H9 (cell line): ENCODE measurements around the gene SPRED2. TPM values are rescaled to one million over a fixed set of nuclear protein-coding genes. Genes with fewer than 3 reads are reported as not detected.

Source experiments
- DNase-seq: peaks from one replicate; pipeline ENCODE4 v3.0.0-alpha.2; 2017
- H2AFZ ChIP-seq: one replicate; pipeline ENCODE4 v1.6.1; 2013; ENCODE audit warnings: mild to moderate bottlenecking, low read length, control low read depth, moderate library complexity
- H2AK5ac ChIP-seq: 2 replicates; pipeline ENCODE4 v1.6.1; 2013; ENCODE audit warnings: low read length, control low read depth, mixed read lengths; ENCODE audit not compliant: insufficient read length
- H2BK120ac ChIP-seq: one replicate; pipeline ENCODE4 v1.6.1; 2013; ENCODE audit warnings: low read depth, mild to moderate bottlenecking, low read length, control low read depth, inconsistent platforms; ENCODE audit not compliant: poor library complexity, severe bottlenecking
- H2BK12ac ChIP-seq: 2 replicates; pipeline ENCODE4 v1.6.1; 2013; ENCODE audit warnings: low read length, control low read depth, mixed read lengths, low read depth; ENCODE audit not compliant: insufficient read length
- H2BK15ac ChIP-seq: 2 replicates; pipeline ENCODE4 v1.6.1; 2013; ENCODE audit warnings: low read depth, low read length, control low read depth
- H2BK20ac ChIP-seq: one replicate; pipeline ENCODE4 v1.6.1; 2013; ENCODE audit warnings: low read depth, mild to moderate bottlenecking, low read length, control low read depth, inconsistent platforms; ENCODE audit not compliant: poor library complexity, severe bottlenecking
- H2BK5ac ChIP-seq: 2 replicates; pipeline ENCODE4 v1.6.1; 2013; ENCODE audit warnings: low read length, control low read depth, mixed read lengths; ENCODE audit not compliant: insufficient read length
- H3K14ac ChIP-seq: 2 replicates; pipeline ENCODE4 v1.6.1; 2013; ENCODE audit warnings: low read length, control low read depth; ENCODE audit not compliant: insufficient read depth
- H3K18ac ChIP-seq: 2 replicates; pipeline ENCODE4 v1.6.1; 2013; ENCODE audit warnings: low read depth, mild to moderate bottlenecking, mixed read lengths, low read length, control low read depth; ENCODE audit not compliant: insufficient read length
- H3K23ac ChIP-seq: 2 replicates; pipeline ENCODE4 v1.6.1; 2013; ENCODE audit warnings: low read length, control low read depth, mixed read lengths, low read depth; ENCODE audit not compliant: insufficient read length
- H3K23me2 ChIP-seq: 2 replicates; pipeline ENCODE4 v1.6.1; 2013; ENCODE audit warnings: low read depth, mild to moderate bottlenecking, mixed read lengths, low read length, control low read depth; ENCODE audit not compliant: insufficient read length, poor library complexity, severe bottlenecking
- H3K27ac ChIP-seq: 2 replicates; pipeline ENCODE4 v1.5.1; 2013; ENCODE audit warnings: low read length, control low read depth, mixed read lengths, low read depth; ENCODE audit not compliant: insufficient read length
- H3K27me3 ChIP-seq: 2 replicates; pipeline ENCODE4 v1.6.1; 2013; ENCODE audit warnings: low read length, control low read depth, inconsistent platforms; ENCODE audit not compliant: insufficient read depth
- H3K4ac ChIP-seq: 2 replicates; pipeline ENCODE4 v1.6.1; 2013; ENCODE audit warnings: low read depth, mild to moderate bottlenecking, control low read depth, inconsistent platforms, low read length, moderate library complexity
- H3K4me1 ChIP-seq: 2 replicates; pipeline ENCODE4 v1.6.1; 2013; ENCODE audit warnings: low read length, control low read depth, inconsistent platforms; ENCODE audit not compliant: insufficient read depth
- H3K4me2 ChIP-seq: 2 replicates; pipeline ENCODE4 v1.6.1; 2013; ENCODE audit warnings: low read length, control low read depth, mixed read lengths; ENCODE audit not compliant: insufficient read length, insufficient read depth
- H3K56ac ChIP-seq: 2 replicates; pipeline ENCODE4 v1.6.1; 2013; ENCODE audit warnings: low read depth, mild to moderate bottlenecking, mixed read lengths, low read length, control low read depth; ENCODE audit not compliant: insufficient read length
- H3K79me1 ChIP-seq: 2 replicates; pipeline ENCODE4 v1.6.1; 2013; ENCODE audit warnings: low read depth, mild to moderate bottlenecking, moderate library complexity, low read length, control low read depth, inconsistent platforms; ENCODE audit not compliant: insufficient read depth, poor library complexity, severe bottlenecking
- H3K79me2 ChIP-seq: 2 replicates; pipeline ENCODE4 v1.6.1; 2013; ENCODE audit warnings: low read length, control low read depth, inconsistent platforms; ENCODE audit not compliant: insufficient read depth
- H3K9ac ChIP-seq: 2 replicates; pipeline ENCODE4 v1.6.1; 2013; ENCODE audit warnings: low read length, control low read depth, mixed read lengths; ENCODE audit not compliant: insufficient read length; ENCODE audit errors: extremely low read depth
- H3K9me3 ChIP-seq: one replicate; pipeline ENCODE4 v1.6.1; 2013; ENCODE audit warnings: low read depth, low read length, inconsistent platforms; ENCODE audit not compliant: control insufficient read depth
- H3T11ph ChIP-seq: one replicate; pipeline ENCODE4 v1.6.1; 2013; ENCODE audit warnings: mild to moderate bottlenecking, low read length, control low read depth, inconsistent platforms
- H4K20me1 ChIP-seq: one replicate; pipeline ENCODE4 v1.6.1; 2013; ENCODE audit not compliant: control insufficient read depth, insufficient read length, insufficient read depth
- H4K5ac ChIP-seq: 2 replicates; pipeline ENCODE4 v1.6.1; 2013; ENCODE audit warnings: low read depth, mild to moderate bottlenecking, mixed read lengths, low read length, control low read depth; ENCODE audit not compliant: insufficient read length
- H4K8ac ChIP-seq: replicated peaks from 2 replicates; pipeline ENCODE4 v1.6.1; 2013; ENCODE audit warnings: low read length, control low read depth, mixed read lengths, low read depth; ENCODE audit not compliant: insufficient read length
- H4K91ac ChIP-seq: 2 replicates; pipeline ENCODE4 v1.6.1; 2013; ENCODE audit warnings: low read depth, mild to moderate bottlenecking, moderate library complexity, mixed read lengths, low read length, control low read depth; ENCODE audit not compliant: insufficient read length
- H3K27ac Mint-ChIP-seq, 3 experiments: 2 replicates in 2 of 3; 3 replicates in 1 of 3; pipeline ENCODE4 v1.8.0; 2020 to 2021; ENCODE audit warnings: mixed read lengths in 3 of 3, mild to moderate bottlenecking in 1 of 3, moderate library complexity in 1 of 3
- H3K27me3 Mint-ChIP-seq: 2 replicates; pipeline ENCODE4 v1.8.0; 2021; ENCODE audit warnings: low read depth, mild to moderate bottlenecking, moderate library complexity, mixed read lengths
- H3K36me3 Mint-ChIP-seq, 3 experiments: 2 replicates in 2 of 3; 3 replicates in 1 of 3; pipeline ENCODE4 v1.8.0; 2020 to 2021; ENCODE audit warnings: low read depth in 3 of 3, mixed read lengths in 3 of 3; ENCODE audit not compliant: insufficient read depth in 1 of 3
- H3K4me1 Mint-ChIP-seq, 2 experiments: 2 replicates each; pipeline ENCODE4 v1.8.0; 2020; ENCODE audit warnings: mixed read lengths in 2 of 2
- H3K4me3 Mint-ChIP-seq, 2 experiments: 2 replicates in 1 of 2; 3 replicates in 1 of 2; pipeline ENCODE4 v1.8.0; 2020 to 2021; ENCODE audit warnings: mild to moderate bottlenecking in 2 of 2, mixed read lengths in 2 of 2, moderate library complexity in 1 of 2
- H3K9me3 Mint-ChIP-seq, 2 experiments: 2 replicates in 1 of 2; 3 replicates in 1 of 2; pipeline ENCODE4 v1.8.0; 2020; ENCODE audit warnings: mild to moderate bottlenecking in 2 of 2, mixed read lengths in 2 of 2, moderate library complexity in 1 of 2
- CTCF ChIP-seq: fragments of 200-600 bp; sonication (generic); conservative IDR thresholded peaks from 3 replicates; pipeline ENCODE4 v1.8.0; 2021; ENCODE audit warnings: antibody characterized with exemption, mild to moderate bottlenecking
- WGBS: extraction: QIAGEN DNeasy Blood & Tissue Kit; methylation state at CpG from one replicate; pipeline ENCODE4 v1.1.7; 2013; ENCODE audit warnings: missing lambda C conversion rate, low lambda C conversion rate, mixed read lengths; ENCODE audit not compliant: insufficient read length; ENCODE audit errors: extremely low coverage; 5-methylcytosine and 5-hydroxymethylcytosine counted together
- total RNA-seq: library from RNA; stranded (reverse); gene quantifications from 2 replicates; pipeline ENCODE4 v1.2.1, GENCODE V29; 2021

The SPRED2 gene
- total RNA-seq, 1 experiment from 2014 or later = 23.5 TPM

GRCh38 chr2:65416945-65417344, 15.5 kb downstream of the SPRED2 start:
- Histone ChIP-seq H2BK12ac (no peak overlapping the region), H2BK15ac (no peak overlapping the region), H3K79me2 (no peaks in the 10 kb centered on the region), H3K23ac (no peak overlapping the region), H3K9ac (no peak overlapping the region), H2BK5ac (no peak overlapping the region), H2BK20ac (no peak overlapping the region), H4K20me1 (no peaks in the 10 kb centered on the region), H4K5ac (no peak overlapping the region), H3K4me2 (no peak overlapping the region), H3K23me2 (no peaks in the 10 kb centered on the region), H3T11ph (no peak overlapping the region), H3K4ac (no peak overlapping the region), H3K9me3 (no peaks in the 10 kb centered on the region), H2AFZ (no peak overlapping the region), H2BK120ac (no peak overlapping the region), H3K4me1 (peaks cover 24% of the 10 kb centered on the region), H3K14ac (no peak overlapping the region), H3K79me1 (no peaks in the 10 kb centered on the region), H2AK5ac (no peak overlapping the region), H3K56ac (no peak overlapping the region), H3K27me3 (no peaks in the 10 kb centered on the region), H3K18ac (no peak overlapping the region), H4K8ac (no peak overlapping the region), H3K27ac (no peak overlapping the region), H4K91ac (no peak overlapping the region)
- no peak overlapping the region for H3K4me3 Mint-ChIP-seq
- H3K27me3 Mint-ChIP-seq = peaks cover 3% of the 10 kb centered on the region; the same call in 1 of the 2 replicates
- no peak for DNase-seq
- H3K9me3 Mint-ChIP-seq = no peaks in the 10 kb centered on the region
- peaks cover 57% of the 10 kb centered on the region in 2 experiments for H3K4me1 Mint-ChIP-seq
- TF ChIP-seq CTCF = no peak
- 0 out of 7 replicates have a peak, but pooled peaks cover 0 to 1% (median 0%) of the 10 kb centered on the region in 3 experiments for H3K36me3 Mint-ChIP-seq
- no CpG with 5 or more reads among the region's 3 CpGs for WGBS
- H3K27ac Mint-ChIP-seq = no peak overlapping the region; a peak in 3 of 7 replicates
